Left lung (tissue), 10 donors: ENCODE measurements around the gene GABRG3. TPM values are rescaled to one million over a fixed set of nuclear protein-coding genes. Genes with fewer than 3 reads are reported as not detected.
"Not testable (repeated sequence)": the region's sequence is repeated elsewhere in the genome, so short reads cannot be mapped to it uniquely, and the experiment has no call there.

Source experiments
- ATAC-seq: fragments of 200-7000 bp; cut with Tn5 transposase; one replicate; pipeline ENCODE4 v1.9.1; 2020; ENCODE audit warnings: moderate library complexity
- DNase-seq, 4 donors: peaks; one replicate each; pipeline ENCODE4 v3.0.0-alpha.2; 2013 to 2020
- H3K27ac ChIP-seq, 2 donors: fragments of 200-600 bp; sonication (generic) in 1 of 2; one replicate each; pipeline versions ENCODE4 v1.5.0 to v1.8.0; 2020 to 2021
- H3K27me3 ChIP-seq, 2 donors: fragments of 200-600 bp; sonication (generic) in 1 of 2; one replicate each; pipeline versions ENCODE4 v1.5.0 to v1.8.0; 2020 to 2021
- H3K36me3 ChIP-seq, 2 donors: fragments of 200-600 bp; sonication (generic) in 1 of 2; one replicate each; pipeline versions ENCODE4 v1.5.0 to v1.8.0; 2020 to 2021
- H3K4me1 ChIP-seq, 2 donors: fragments of 200-600 bp; one replicate each; pipeline ENCODE4 v1.8.0; 2021
- H3K4me3 ChIP-seq, 2 donors: fragments of 200-600 bp; sonication (generic) in 1 of 2; one replicate each; pipeline versions ENCODE4 v1.5.0 to v1.8.0; 2020 to 2021; ENCODE audit warnings: mild to moderate bottlenecking in 1 of 2
- H3K9me3 ChIP-seq, 2 donors: fragments of 200-600 bp; sonication (generic) in 1 of 2; one replicate each; pipeline versions ENCODE4 v1.5.0 to v1.8.0; 2020 to 2021
- CTCF ChIP-seq, 2 donors: fragments of 200-600 bp; sonication (generic) in 1 of 2; IDR thresholded peaks; one replicate each; pipeline versions ENCODE4 v1.5.0 to v1.8.0; 2021; ENCODE audit warnings: antibody characterized with exemption in 2 of 2
- intact Hi-C, 2 donors: fragments of 100-400 bp; cut with DNase I; formaldehyde crosslinking; loops; one replicate each; pipeline versions ENCODE4 v1.11.2 to v1.14.2; 2022
- polyA plus RNA-seq, 6 donors: library from polyadenylated mRNA; unstranded; fragments of 120-200 nt; gene quantifications; one replicate each; pipeline ENCODE4 v1.2.1, GENCODE V29; 2013; ENCODE audit not compliant: insufficient read length in 6 of 6
- total RNA-seq, 2 donors: library from RNA; stranded (reverse); fragmentation: NEBNext Ultra II Directional; extraction: Animal tissue kit (Norgen Biotek cat#: 25700); gene quantifications; one replicate each; pipeline ENCODE4 v1.2.1, GENCODE V29; 2021
- donor health status: DM: no; HTN: yes; CAD: no.
- donor health status: DM: no; HTN: no; CAD: no.

GABRG3 gene
- total and polyA plus RNA-seq, 8 donors, result 0.23 to 13.8 (median 10.3) TPM; not detected in 1

GRCh38 chr15:27365456-27365855, 394.5 kb downstream of the GABRG3 start:
- no peak for ATAC-seq
- intact Hi-C loops, result no loop called here
- TF ChIP-seq CTCF (IDR thresholded peaks at IDR 0.05), result no peak

DNA sequence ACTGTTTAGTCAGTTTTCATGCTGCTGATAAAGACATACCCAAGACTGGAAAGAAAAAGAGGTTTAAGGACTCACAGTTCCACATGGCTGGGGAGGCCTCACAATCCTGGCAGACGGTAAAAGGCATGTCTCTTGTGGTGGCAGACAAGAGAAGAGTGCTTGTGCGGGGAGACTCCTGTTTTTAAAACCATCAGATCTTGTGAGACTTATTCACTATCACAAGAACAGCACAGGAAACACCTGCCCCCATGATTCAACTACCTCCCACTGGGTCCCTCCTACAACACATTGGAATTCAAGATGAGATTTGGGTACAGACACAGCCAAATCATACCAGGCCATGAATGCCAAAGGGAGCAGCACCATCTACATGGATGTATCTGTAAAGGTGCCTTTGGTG, 406.4 kb downstream of the GABRG3 start:
- intact Hi-C loops, H3K4me1 ChIP-seq, H3K4me3 ChIP-seq, H3K27me3 ChIP-seq, DNase-seq, ATAC-seq, H3K27ac ChIP-seq, H3K36me3 ChIP-seq, H3K9me3 ChIP-seq: not testable (repeated sequence)

More at GRCh38 chr15:27365456-27365855, 394.5 kb downstream of the GABRG3 start:
- no peak overlapping the region for H3K27ac ChIP-seq
- no peaks in the 10 kb centered on the region for H3K9me3 ChIP-seq
- no peaks in the 10 kb centered on the region for H3K27me3 ChIP-seq
- H3K4me1 ChIP-seq, result no peaks in the 10 kb centered on the region
- no peak for DNase-seq
- H3K4me3 ChIP-seq, result no peak overlapping the region
- H3K36me3 ChIP-seq, result no peaks in the 10 kb centered on the region

DNA sequence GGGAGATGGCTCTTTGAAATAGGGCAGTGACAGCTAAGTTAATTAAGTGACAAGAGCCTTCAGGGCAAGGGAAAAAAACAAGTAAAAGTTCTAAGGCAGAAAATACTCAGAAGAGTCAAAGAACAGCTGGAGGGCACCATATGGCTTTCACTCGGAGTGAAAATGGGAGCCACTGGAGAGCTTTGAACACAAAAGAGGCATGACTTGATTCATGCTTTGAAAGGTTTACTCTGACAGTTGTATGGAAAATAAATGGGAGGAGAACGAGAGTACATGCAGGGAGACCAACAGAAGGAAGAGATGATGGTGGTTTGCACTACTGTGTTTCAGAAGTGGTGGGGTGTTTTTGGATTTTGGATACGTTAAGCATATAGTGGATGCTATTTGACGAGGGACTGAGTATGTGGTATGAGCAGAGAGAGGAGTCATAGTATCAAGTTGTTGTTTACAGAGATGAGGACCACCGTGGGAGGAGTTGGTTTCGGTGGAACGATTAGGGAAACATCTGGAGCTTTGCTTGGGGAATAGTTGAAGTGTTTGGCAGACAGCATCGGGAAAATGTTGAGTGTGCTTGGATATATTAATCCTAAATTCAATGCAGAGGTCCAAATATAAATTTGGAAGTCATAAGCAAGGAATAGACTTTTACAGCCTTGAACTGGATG, 411.5 kb downstream of the GABRG3 start:
- no peaks in the 10 kb centered on the region for H3K36me3 ChIP-seq
- ATAC-seq, result no peak
- no peak for TF ChIP-seq CTCF (IDR thresholded peaks at IDR 0.05)
- H3K27ac ChIP-seq, result no peak overlapping the region
- H3K4me3 ChIP-seq, result no peak overlapping the region
- intact Hi-C loops, result no loop called here
- peaks cover 0 to 7% of the 10 kb centered on the region in 2 donors for H3K9me3 ChIP-seq
- no peaks in the 10 kb centered on the region for H3K27me3 ChIP-seq
- DNase-seq, result peak in 2 of 4 donors; percentile 70 to 76
- no peaks in the 10 kb centered on the region for H3K4me1 ChIP-seq

DNA sequence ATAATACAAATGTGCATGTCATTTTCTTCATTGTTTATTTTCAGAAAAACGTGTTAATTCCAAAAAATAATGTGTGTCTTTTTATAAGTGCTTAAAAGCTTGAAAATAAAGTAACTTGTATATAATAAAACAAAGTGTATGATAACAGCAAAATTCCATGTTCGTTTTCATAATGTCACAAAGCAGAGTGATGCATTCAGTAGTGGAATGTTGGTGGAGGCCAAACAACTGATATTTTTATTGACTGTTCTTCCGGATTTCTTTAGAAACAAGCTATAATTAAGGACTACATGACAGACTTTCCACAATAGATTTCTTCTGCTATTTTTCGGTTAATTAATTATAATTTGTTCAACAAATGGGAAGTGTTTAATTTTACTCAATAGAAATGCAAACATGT, 412.7 kb downstream of the GABRG3 start:
- intact Hi-C loops, result no loop called here
- no peak overlapping the region for H3K4me3 ChIP-seq
- H3K27ac ChIP-seq, result no peak overlapping the region
- ATAC-seq (no peak), DNase-seq (no peak)
- no peaks in the 10 kb centered on the region for H3K4me1 ChIP-seq
- no peaks in the 10 kb centered on the region for H3K36me3 ChIP-seq
- no peaks in the 10 kb centered on the region for H3K27me3 ChIP-seq
- peaks cover 0 to 12% of the 10 kb centered on the region in 2 donors for H3K9me3 ChIP-seq
- no peak for TF ChIP-seq CTCF (IDR thresholded peaks at IDR 0.05)

DNA sequence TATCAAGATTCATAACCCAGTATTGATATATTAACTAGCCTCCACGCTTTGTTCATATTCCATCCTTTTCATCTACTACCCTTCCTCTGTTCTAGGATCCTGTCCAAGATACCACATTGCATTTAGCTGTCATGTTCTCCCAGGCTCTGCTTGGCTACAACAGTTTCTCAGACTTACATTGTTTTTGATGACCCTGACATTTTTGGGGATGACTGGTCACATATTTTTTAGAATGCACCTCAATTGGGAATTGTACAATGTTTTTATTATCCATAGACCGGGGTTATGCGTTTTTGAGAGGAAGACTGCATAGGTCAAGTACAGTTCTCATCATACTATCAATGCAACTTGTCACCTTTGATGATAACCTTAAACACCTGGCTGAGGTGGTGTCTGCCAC, 421.2 kb downstream of the GABRG3 start:
- no peaks in the 10 kb centered on the region for H3K27me3 ChIP-seq
- DNase-seq (no peak), ATAC-seq (no peak)
- no peak overlapping the region for H3K4me3 ChIP-seq
- TF ChIP-seq CTCF (IDR thresholded peaks at IDR 0.05), result no peak
- H3K27ac ChIP-seq, result no peak overlapping the region
- intact Hi-C loops, result no loop called here
- no peaks in the 10 kb centered on the region for H3K4me1 ChIP-seq
- no peaks in the 10 kb centered on the region for H3K36me3 ChIP-seq
- H3K9me3 ChIP-seq, result peaks cover 0 to 10% of the 10 kb centered on the region in 2 donors

GRCh38 chr15:27396521-27396920, 425.5 kb downstream of the GABRG3 start:
- Histone ChIP-seq H3K4me3 (no peak overlapping the region), H3K27ac (no peak overlapping the region), H3K36me3 (no peaks in the 10 kb centered on the region), H3K9me3 (peaks cover 0 to 4% of the 10 kb centered on the region in 2 donors), H3K27me3 (no peaks in the 10 kb centered on the region), H3K4me1 (no peaks in the 10 kb centered on the region)
- ATAC-seq (no peak), DNase-seq (no peak)
- TF ChIP-seq CTCF (IDR thresholded peaks at IDR 0.05), result no peak
- intact Hi-C loops, result no loop called here
